Adrenal gland (tissue), 5 donors: ENCODE results near the gene METRNL.
"Not testable (repeated sequence)": the region's sequence is repeated elsewhere in the genome, so short reads cannot be mapped to it uniquely, and the experiment has no call there.

Source experiments
- CTCF ChIP-seq, 6 experiments: fragments of 450-650 bp in 4 of 6; fragments of 200-600 bp in 2 of 6; sonication (generic) in 1 of 6; IDR thresholded peaks; 1 replicate in 5 of 6; 2 replicates in 1 of 6; pipeline versions ENCODE4 v1.5.1 to v1.8.0; 2016 to 2021; ENCODE audit warnings: antibody characterized with exemption in 6 of 6, mild to moderate bottlenecking in 2 of 6, moderate library complexity in 1 of 6
- POLR2A ChIP-seq, 2 donors: fragments of 450-650 bp; IDR thresholded peaks; one replicate each; pipeline ENCODE4 v1.6.1; 2017; ENCODE audit warnings: antibody characterized with exemption in 2 of 2, mild to moderate bottlenecking in 2 of 2, moderate library complexity in 1 of 2
- donor health status: DM: no; HTN: no; CAD: no.

GRCh38 chr17:83031946-83032451 lies 47.4 kb upstream of the METRNL start:
- TF ChIP-seq CTCF, POLR2A (IDR thresholded peaks at IDR 0.05): not testable (repeated sequence)
